Measurements from ENCODE around the gene MLH1. TPM values are rescaled to one million over a fixed set of nuclear protein-coding genes. Genes with fewer than 3 reads are reported as not detected.

Gene MLH1
- total and polyA plus RNA-seq, 2 of the 8 experiments (the other 6 are each of a cell fraction or from before 2014, with no cell fraction given) = 36.4 to 47.3 TPM

DNA sequence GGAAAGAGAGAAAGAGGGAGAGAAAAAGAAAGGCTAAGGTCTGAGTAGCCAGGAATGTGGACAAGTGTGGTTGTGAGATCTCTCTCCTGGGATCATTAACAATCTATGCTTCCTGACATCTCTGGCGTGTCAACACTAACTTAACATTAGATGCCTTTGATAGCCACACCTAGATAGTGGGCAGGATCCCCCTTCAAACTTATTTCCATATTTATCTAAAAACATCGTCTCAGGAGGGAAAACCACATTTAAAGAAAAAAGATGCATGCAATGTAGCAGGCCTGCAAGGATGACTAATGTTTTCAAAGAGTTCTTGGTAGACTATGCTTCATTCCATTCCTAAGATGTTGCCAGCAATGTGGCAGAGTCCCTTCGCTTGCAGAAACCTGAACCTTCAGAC lies 80.9 kb downstream of the MLH1 start:
- H2AK5ac ChIP-seq (ENCODE audit: low read depth, low read length) = no peak overlapping the region
- H4K91ac ChIP-seq (replicated peaks; ENCODE audit: insufficient read length, low read length) = no peak overlapping the region
- no peaks in the 10 kb centered on the region for H3K27me3 ChIP-seq (replicated peaks in 1 of 4; ENCODE audit: control insufficient read depth in 3 of 4, extremely low read depth in 1 of 4, insufficient read depth in 3 of 4, low read length in 3 of 4)
- no peak overlapping the region for H2BK12ac ChIP-seq (ENCODE audit: low read depth, low read length)
- no peak overlapping the region for H3K14ac ChIP-seq (ENCODE audit: insufficient read length)
- H3K9ac ChIP-seq (replicated peaks in 1 of 4; ENCODE audit: extremely low read depth in 1 of 4, low read depth in 3 of 4, low read length in 3 of 4) = no peak overlapping the region
- no peak overlapping the region for H3K56ac ChIP-seq (replicated peaks; ENCODE audit: insufficient read length, low read depth, low read length)
- TF ChIP-seq SP1 (IDR thresholded peaks at IDR 0.05; ENCODE audit: low read depth, low read length) (no peak), SUZ12 (IDR thresholded peaks at IDR 0.05; ENCODE audit: low read length) (no peak), KDM1A (IDR thresholded peaks at IDR 0.05; ENCODE audit: borderline replicate concordance, low read length) (no peak), RAD21 (IDR thresholded peaks at IDR 0.05 in 1 of 2, conservative IDR thresholded peaks at IDR 0.05 in 1 of 2; ENCODE audit: low read depth in 2 of 2, low read length in 2 of 2) (no peak), NRF1 (IDR thresholded peaks at IDR 0.05; ENCODE audit: low read depth, low read length) (no peak), SAP30 (IDR thresholded peaks at IDR 0.05; ENCODE audit: insufficient read depth, insufficient replicate concordance, low read length) (no peak), SIX5 (IDR thresholded peaks at IDR 0.05; ENCODE audit: low read depth, low read length) (no peak), TCF12 (IDR thresholded peaks at IDR 0.05; ENCODE audit: low read depth, low read length) (no peak)
- TF ChIP-seq, protein P1, sequence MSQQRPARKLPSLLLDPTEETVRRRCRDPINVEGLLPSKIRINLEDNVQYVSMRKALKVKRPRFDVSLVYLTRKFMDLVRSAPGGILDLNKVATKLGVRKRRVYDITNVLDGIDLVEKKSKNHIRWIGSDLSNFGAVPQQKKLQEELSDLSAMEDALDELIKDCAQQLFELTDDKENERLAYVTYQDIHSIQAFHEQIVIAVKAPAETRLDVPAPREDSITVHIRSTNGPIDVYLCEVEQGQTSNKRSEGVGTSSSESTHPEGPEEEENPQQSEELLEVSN (IDR thresholded peaks at IDR 0.05) = no peak
- TF ChIP-seq, protein P2, sequence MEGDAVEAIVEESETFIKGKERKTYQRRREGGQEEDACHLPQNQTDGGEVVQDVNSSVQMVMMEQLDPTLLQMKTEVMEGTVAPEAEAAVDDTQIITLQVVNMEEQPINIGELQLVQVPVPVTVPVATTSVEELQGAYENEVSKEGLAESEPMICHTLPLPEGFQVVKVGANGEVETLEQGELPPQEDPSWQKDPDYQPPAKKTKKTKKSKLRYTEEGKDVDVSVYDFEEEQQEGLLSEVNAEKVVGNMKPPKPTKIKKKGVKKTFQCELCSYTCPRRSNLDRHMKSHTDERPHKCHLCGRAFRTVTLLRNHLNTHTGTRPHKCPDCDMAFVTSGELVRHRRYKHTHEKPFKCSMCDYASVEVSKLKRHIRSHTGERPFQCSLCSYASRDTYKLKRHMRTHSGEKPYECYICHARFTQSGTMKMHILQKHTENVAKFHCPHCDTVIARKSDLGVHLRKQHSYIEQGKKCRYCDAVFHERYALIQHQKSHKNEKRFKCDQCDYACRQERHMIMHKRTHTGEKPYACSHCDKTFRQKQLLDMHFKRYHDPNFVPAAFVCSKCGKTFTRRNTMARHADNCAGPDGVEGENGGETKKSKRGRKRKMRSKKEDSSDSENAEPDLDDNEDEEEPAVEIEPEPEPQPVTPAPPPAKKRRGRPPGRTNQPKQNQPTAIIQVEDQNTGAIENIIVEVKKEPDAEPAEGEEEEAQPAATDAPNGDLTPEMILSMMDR (IDR thresholded peaks at IDR 0.05; ENCODE audit: control extremely low read depth in 1 of 3, insufficient read depth in 1 of 3, low read depth in 1 of 3, low read length in 3 of 3) = no peak
- no peaks in the 10 kb centered on the region for H3K23me2 ChIP-seq (ENCODE audit: low read depth, low read length)
- no peak overlapping the region for H2BK20ac ChIP-seq (ENCODE audit: low read length)
- CTCF ChIA-PET (ENCODE audit: partially characterized antibody) = no interaction called here
- no peaks in the 10 kb centered on the region for H3K79me2 ChIP-seq (ENCODE audit: control insufficient read depth in 1 of 2, insufficient read depth in 2 of 2, low read length in 2 of 2)
- no peak for DNase-seq (ENCODE audit: low read depth in 1 of 2, low spot score in 2 of 2)
- no peak for FAIRE-seq
- H3K9me3 ChIP-seq (ENCODE audit: insufficient read depth in 2 of 2, low read depth in 1 of 2, low read length in 1 of 2) = no peaks in the 10 kb centered on the region
- no peak overlapping the region for H2AFZ ChIP-seq (ENCODE audit: low read length)
- H3K36me3 ChIP-seq (ENCODE audit: control insufficient read depth in 2 of 4, insufficient read depth in 4 of 4, low read length in 3 of 4) = peaks cover 0 to 6% (median 0%) of the 10 kb centered on the region in 4 experiments; a peak in 2 of 8 replicates
- H3K4me1 ChIP-seq (replicated peaks in 1 of 4; ENCODE audit: control insufficient read depth in 3 of 4, insufficient read depth in 4 of 4, low read length in 3 of 4) = no peaks in the 10 kb centered on the region
- WGBS, 2 experiments (ENCODE audit: extremely low coverage in 1 of 2, insufficient coverage in 1 of 2, insufficient read length in 1 of 2, insufficient replicate concordance in 2 of 2, low coverage in 1 of 2, low lambda C conversion rate in 2 of 2, missing lambda C conversion rate in 1 of 2) = 88% methylated on average over 3 of the region's 3 CpGs; no CpG with 5 or more reads in 1 of the 2 experiments
- no peak overlapping the region for H3K18ac ChIP-seq (ENCODE audit: extremely low read depth, low read length)
- H2BK5ac ChIP-seq (ENCODE audit: low read depth, low read length) = no peak overlapping the region
- POLR2A ChIA-PET (ENCODE audit: partially characterized antibody) = no interaction called here
- H2BK15ac ChIP-seq (ENCODE audit: low read length) = no peak overlapping the region
- H3K23ac ChIP-seq (ENCODE audit: insufficient read length) = no peak overlapping the region
- H2BK120ac ChIP-seq (replicated peaks; ENCODE audit: low read depth, low read length) = no peak overlapping the region
- no peak overlapping the region for H4K5ac ChIP-seq (ENCODE audit: insufficient read length, low read depth, low read length)
- no peak overlapping the region for H3K27ac ChIP-seq (ENCODE audit: low read depth, low read length)
- no peak overlapping the region for H3K4me2 ChIP-seq (ENCODE audit: insufficient read depth in 1 of 2, low read depth in 2 of 2, low read length in 2 of 2)
- H3K4me3 ChIP-seq (ENCODE audit: extremely low read depth in 1 of 4, insufficient read depth in 2 of 4, low read depth in 3 of 4, low read length in 4 of 4) = no peak overlapping the region
- no peak overlapping the region for H4K8ac ChIP-seq (ENCODE audit: extremely low read depth, insufficient read depth, low read length)
- H3K4ac ChIP-seq (replicated peaks; ENCODE audit: insufficient read length, low read depth, low read length) = no peak overlapping the region
- no peaks in the 10 kb centered on the region for H3K79me1 ChIP-seq (ENCODE audit: low read depth, low read length)
- H4K20me1 ChIP-seq (replicated peaks in 1 of 2; ENCODE audit: control insufficient read depth in 1 of 2, insufficient read depth in 2 of 2, low read length in 2 of 2) = no peaks in the 10 kb centered on the region

All from H1 (cell line).